ENCODE data around the gene GCSAML. TPM values are rescaled to one million over a fixed set of nuclear protein-coding genes. Genes with fewer than 3 reads are reported as not detected.

GCSAML gene
- not detected in 2 replicates for total RNA-seq
- polyA plus RNA-seq, result not detected in 2 replicates
- polyA plus RNA-seq (2012), result not detected in 2 replicates
- not detected in 2 replicates for polyA minus RNA-seq (ENCODE audit: low replicate concordance)

DNA sequence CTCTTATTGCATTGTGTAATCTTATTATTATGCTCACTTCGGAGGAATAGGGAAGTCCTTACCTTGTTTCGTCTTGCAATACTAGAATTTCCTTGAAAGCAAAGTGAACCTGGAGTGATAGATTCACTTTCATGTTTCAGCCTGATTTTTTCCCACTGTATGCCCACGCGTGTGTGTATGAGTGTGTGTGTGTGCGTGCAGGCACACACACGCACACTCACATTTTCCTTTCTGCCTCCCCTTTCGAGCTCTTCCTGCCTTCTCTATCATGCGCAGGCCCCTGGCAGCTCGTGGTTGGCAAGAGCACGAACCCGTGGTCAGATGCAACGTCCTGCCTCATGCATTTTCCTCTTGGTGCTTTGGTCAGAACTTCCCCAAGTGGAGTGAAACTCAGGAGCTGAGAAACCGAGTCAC lies at the start of gene GCSAML:
TSS of gene GCSAML (plus strand) at position 366 of the 414 bp plus-strand sequence. CDS start 58 bp downstream, outside the sequence.
- no peak for DNase-seq (ENCODE audit: low read depth in 2 of 2)

GRCh38 chr1:247500865-247501264 lies 48.1 kb upstream of the GCSAML start:
- H2AFZ ChIP-seq (ENCODE audit: low read length), result no peak overlapping the region
- no peaks in the 10 kb centered on the region for H4K20me1 ChIP-seq (ENCODE audit: control insufficient read depth, extremely low read depth, insufficient read depth, low read length)
- no peak for DNase-seq (ENCODE audit: low read depth in 2 of 2)
- no peaks in the 10 kb centered on the region for H3K27me3 ChIP-seq (ENCODE audit: control insufficient read depth, insufficient read depth, low read length)
- no peak overlapping the region for H3K4me3 ChIP-seq (replicated peaks in 1 of 4; ENCODE audit: control extremely low read depth in 1 of 4, insufficient read depth in 1 of 4, low read depth in 3 of 4, low read length in 4 of 4)
- no peaks in the 10 kb centered on the region for H3K79me2 ChIP-seq (ENCODE audit: control insufficient read depth, insufficient read depth, low read length)
- H3K9me3 ChIP-seq (ENCODE audit: control insufficient read depth, insufficient read depth, low read depth, low read length), result no peaks in the 10 kb centered on the region
- no peak overlapping the region for H3K27ac ChIP-seq (ENCODE audit: insufficient read depth, low read length)
- TF ChIP-seq EZH2 (IDR thresholded peaks at IDR 0.05; ENCODE audit: low read length, missing control alignments), result no peak
- TF ChIP-seq CTCF (conservative IDR thresholded peaks at IDR 0.05 in 1 of 2, IDR thresholded peaks at IDR 0.05 in 1 of 2; ENCODE audit: low read depth in 1 of 2, low read length in 2 of 2), result no peak
- H3K36me3 ChIP-seq (ENCODE audit: control insufficient read depth, insufficient read depth, low read length), result no peaks in the 10 kb centered on the region
- H3K9ac ChIP-seq (ENCODE audit: insufficient read depth, low read length), result no peak overlapping the region
- no peak overlapping the region for H3K4me2 ChIP-seq (ENCODE audit: extremely low read depth, insufficient read depth, low read length)
- no peaks in the 10 kb centered on the region for H3K4me1 ChIP-seq (ENCODE audit: control insufficient read depth, extremely low read depth, insufficient read depth, low read length)

More for the DNA sequence above, at the start of gene GCSAML:
- Histone ChIP-seq H3K4me1 (ENCODE audit: control insufficient read depth, extremely low read depth, insufficient read depth, low read length) (no peaks in the 10 kb centered on the region), H3K27ac (ENCODE audit: insufficient read depth, low read length) (no peak within 1 kb of the TSS), H2AFZ (ENCODE audit: low read length) (no peak within 1 kb of the TSS), H3K36me3 (ENCODE audit: control insufficient read depth, insufficient read depth, low read length) (no peaks in the 10 kb centered on the region), H3K4me3 (replicated peaks in 1 of 4; ENCODE audit: control extremely low read depth in 1 of 4, insufficient read depth in 1 of 4, low read depth in 3 of 4, low read length in 4 of 4) (no peak within 1 kb of the TSS), H3K9me3 (ENCODE audit: control insufficient read depth, insufficient read depth, low read depth, low read length) (no peaks in the 10 kb centered on the region), H3K27me3 (ENCODE audit: control insufficient read depth, insufficient read depth, low read length) (no peaks in the 10 kb centered on the region), H3K9ac (ENCODE audit: insufficient read depth, low read length) (no peak within 1 kb of the TSS), H4K20me1 (ENCODE audit: control insufficient read depth, extremely low read depth, insufficient read depth, low read length) (no peaks in the 10 kb centered on the region), H3K4me2 (ENCODE audit: extremely low read depth, insufficient read depth, low read length) (no peak within 1 kb of the TSS), H3K79me2 (ENCODE audit: control insufficient read depth, insufficient read depth, low read length) (no peaks in the 10 kb centered on the region)
- TF ChIP-seq CTCF (conservative IDR thresholded peaks at IDR 0.05 in 1 of 2, IDR thresholded peaks at IDR 0.05 in 1 of 2; ENCODE audit: low read depth in 1 of 2, low read length in 2 of 2) (no peak), EZH2 (IDR thresholded peaks at IDR 0.05; ENCODE audit: low read length, missing control alignments) (no peak)

DNA sequence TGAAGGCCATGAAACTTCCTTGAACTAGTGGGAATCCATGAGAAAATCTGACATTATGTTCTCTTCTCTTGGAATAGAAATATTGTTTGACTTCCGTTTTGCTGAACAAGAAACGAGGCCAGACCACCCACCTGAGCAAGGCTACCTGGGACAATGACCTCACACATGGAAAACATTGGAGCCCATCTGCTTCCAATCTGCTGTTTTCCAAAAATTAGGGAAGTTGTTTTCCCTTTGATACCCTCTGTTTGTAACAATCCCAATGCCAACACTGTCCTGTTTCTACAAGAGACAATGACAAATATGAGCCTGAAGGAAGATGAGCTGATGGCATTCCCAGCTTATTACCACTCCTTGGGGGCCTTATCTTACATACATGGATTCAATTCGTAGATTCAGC lies 42.1 kb upstream of the GCSAML start:
- TF ChIP-seq EZH2 (IDR thresholded peaks at IDR 0.05; ENCODE audit: low read length, missing control alignments), result no peak
- TF ChIP-seq CTCF (conservative IDR thresholded peaks at IDR 0.05 in 1 of 2, IDR thresholded peaks at IDR 0.05 in 1 of 2; ENCODE audit: low read depth in 1 of 2, low read length in 2 of 2), result no peak
- Histone ChIP-seq H3K36me3 (ENCODE audit: control insufficient read depth, insufficient read depth, low read length) (no peaks in the 10 kb centered on the region), H3K9me3 (ENCODE audit: control insufficient read depth, insufficient read depth, low read depth, low read length) (no peaks in the 10 kb centered on the region), H3K4me1 (ENCODE audit: control insufficient read depth, extremely low read depth, insufficient read depth, low read length) (no peaks in the 10 kb centered on the region), H3K9ac (ENCODE audit: insufficient read depth, low read length) (no peak overlapping the region), H3K4me2 (ENCODE audit: extremely low read depth, insufficient read depth, low read length) (no peak overlapping the region), H3K27ac (ENCODE audit: insufficient read depth, low read length) (no peak overlapping the region), H4K20me1 (ENCODE audit: control insufficient read depth, extremely low read depth, insufficient read depth, low read length) (no peaks in the 10 kb centered on the region), H3K4me3 (replicated peaks in 1 of 4; ENCODE audit: control extremely low read depth in 1 of 4, insufficient read depth in 1 of 4, low read depth in 3 of 4, low read length in 4 of 4) (no peak overlapping the region), H2AFZ (ENCODE audit: low read length) (no peak overlapping the region), H3K27me3 (ENCODE audit: control insufficient read depth, insufficient read depth, low read length) (no peaks in the 10 kb centered on the region), H3K79me2 (ENCODE audit: control insufficient read depth, insufficient read depth, low read length) (no peaks in the 10 kb centered on the region)
- DNase-seq (ENCODE audit: low read depth in 2 of 2), result no peak
